Measurements from ENCODE around the gene ABCD2.

ABCD2 gene

GRCh38 chr12:39638178-39638577 lies 18.6 kb upstream of the ABCD2 start:
- Histone ChIP-seq H3K4me1 (ENCODE audit: insufficient read depth, low read length, poor library complexity, severe bottlenecking) (no peaks in the 10 kb centered on the region), H3K79me2 (ENCODE audit: insufficient read depth, low read length) (no peaks in the 10 kb centered on the region), H3K4me2 (ENCODE audit: low read depth, low read length, poor library complexity, severe bottlenecking) (no peak overlapping the region), H3K27me3 (ENCODE audit: insufficient read depth, low read length, poor library complexity, severe bottlenecking) (peaks cover 11% of the 10 kb centered on the region), H3K4me3 (ENCODE audit: low read length, poor library complexity, severe bottlenecking) (no peak overlapping the region), H3K36me3 (ENCODE audit: insufficient read depth, low read length) (no peaks in the 10 kb centered on the region), H3K9me3 (ENCODE audit: insufficient read depth, low read depth, low read length) (no peaks in the 10 kb centered on the region), H4K20me1 (ENCODE audit: insufficient read depth, low read length, poor library complexity, severe bottlenecking) (no peaks in the 10 kb centered on the region), H3K9ac (ENCODE audit: low read depth, low read length, poor library complexity, severe bottlenecking) (no peak overlapping the region), H3K9me2 (replicated peaks; ENCODE audit: low read depth, low read length) (no peaks in the 10 kb centered on the region), H3F3A (ENCODE audit: low read depth) (no peaks in the 10 kb centered on the region), H2AFZ (ENCODE audit: low read length) (no peak overlapping the region)
- no peak for TF ChIP-seq EZH2phosphoT487 (IDR thresholded peaks at IDR 0.05; ENCODE audit: borderline replicate concordance)

- TF ChIP-seq CTCF (conservative IDR thresholded peaks at IDR 0.05; ENCODE audit: low read length) (peak; percentile 21; the same call in 1 of the 2 replicates), EZH2phosphoT487 (IDR thresholded peaks at IDR 0.05; ENCODE audit: borderline replicate concordance) (no peak)
Measured at GRCh38 chr12:39632670-39633069, 13.1 kb upstream of the ABCD2 start.

GRCh38 chr12:39628836-39629235 lies 9.2 kb upstream of the ABCD2 start:
- Histone ChIP-seq H3F3A (ENCODE audit: low read depth) (no peaks in the 10 kb centered on the region), H2AFZ (ENCODE audit: low read length) (peak overlapping the region; percentile 79), H3K27me3 (ENCODE audit: insufficient read depth, low read length, poor library complexity, severe bottlenecking) (no peaks in the 10 kb centered on the region), H3K4me1 (ENCODE audit: insufficient read depth, low read length, poor library complexity, severe bottlenecking) (peaks cover 3% of the 10 kb centered on the region), H3K9me3 (ENCODE audit: insufficient read depth, low read depth, low read length) (no peaks in the 10 kb centered on the region), H3K9ac (ENCODE audit: low read depth, low read length, poor library complexity, severe bottlenecking) (no peak overlapping the region), H3K79me2 (ENCODE audit: insufficient read depth, low read length) (no peaks in the 10 kb centered on the region), H3K36me3 (ENCODE audit: insufficient read depth, low read length) (no peaks in the 10 kb centered on the region), H3K4me2 (ENCODE audit: low read depth, low read length, poor library complexity, severe bottlenecking) (peak overlapping the region; percentile 39), H4K20me1 (ENCODE audit: insufficient read depth, low read length, poor library complexity, severe bottlenecking) (no peaks in the 10 kb centered on the region), H3K4me3 (ENCODE audit: low read length, poor library complexity, severe bottlenecking) (no peak overlapping the region), H3K9me2 (replicated peaks; ENCODE audit: low read depth, low read length) (no peaks in the 10 kb centered on the region)
- TF ChIP-seq CTCF (conservative IDR thresholded peaks at IDR 0.05; ENCODE audit: low read length) (no peak), EZH2phosphoT487 (IDR thresholded peaks at IDR 0.05; ENCODE audit: borderline replicate concordance) (no peak)

More at GRCh38 chr12:39632670-39633069, 13.1 kb upstream of the ABCD2 start:
- Histone ChIP-seq H3K4me3 (ENCODE audit: low read length, poor library complexity, severe bottlenecking) (no peak overlapping the region), H3K9ac (ENCODE audit: low read depth, low read length, poor library complexity, severe bottlenecking) (no peak overlapping the region), H2AFZ (ENCODE audit: low read length) (no peak overlapping the region), H3K4me2 (ENCODE audit: low read depth, low read length, poor library complexity, severe bottlenecking) (no peak overlapping the region), H3K36me3 (ENCODE audit: insufficient read depth, low read length) (no peaks in the 10 kb centered on the region), H3K79me2 (ENCODE audit: insufficient read depth, low read length) (no peaks in the 10 kb centered on the region), H3K27me3 (ENCODE audit: insufficient read depth, low read length, poor library complexity, severe bottlenecking) (no peaks in the 10 kb centered on the region), H3F3A (ENCODE audit: low read depth) (no peaks in the 10 kb centered on the region), H4K20me1 (ENCODE audit: insufficient read depth, low read length, poor library complexity, severe bottlenecking) (no peaks in the 10 kb centered on the region), H3K4me1 (ENCODE audit: insufficient read depth, low read length, poor library complexity, severe bottlenecking) (peaks cover 3% of the 10 kb centered on the region), H3K9me3 (ENCODE audit: insufficient read depth, low read depth, low read length) (no peaks in the 10 kb centered on the region), H3K9me2 (replicated peaks; ENCODE audit: low read depth, low read length) (no peaks in the 10 kb centered on the region)

GRCh38 chr12:39627914-39628313 lies 8.3 kb upstream of the ABCD2 start:
- Histone ChIP-seq H3F3A (ENCODE audit: low read depth) (no peaks in the 10 kb centered on the region), H3K36me3 (ENCODE audit: insufficient read depth, low read length) (no peaks in the 10 kb centered on the region)
- TF ChIP-seq EZH2phosphoT487 (IDR thresholded peaks at IDR 0.05; ENCODE audit: borderline replicate concordance) (no peak), CTCF (conservative IDR thresholded peaks at IDR 0.05; ENCODE audit: low read length) (no peak)

More at GRCh38 chr12:39627914-39628313, 8.3 kb upstream of the ABCD2 start:
- H3K79me2 ChIP-seq (ENCODE audit: insufficient read depth, low read length) = no peaks in the 10 kb centered on the region
- no peak overlapping the region for H3K4me2 ChIP-seq (ENCODE audit: low read depth, low read length, poor library complexity, severe bottlenecking)
- no peaks in the 10 kb centered on the region for H3K9me3 ChIP-seq (ENCODE audit: insufficient read depth, low read depth, low read length)
- H3K4me3 ChIP-seq (ENCODE audit: low read length, poor library complexity, severe bottlenecking) = no peak overlapping the region
- H3K4me1 ChIP-seq (ENCODE audit: insufficient read depth, low read length, poor library complexity, severe bottlenecking) = peaks cover 3% of the 10 kb centered on the region
- H3K9ac ChIP-seq (ENCODE audit: low read depth, low read length, poor library complexity, severe bottlenecking) = no peak overlapping the region
- H4K20me1 ChIP-seq (ENCODE audit: insufficient read depth, low read length, poor library complexity, severe bottlenecking) = no peaks in the 10 kb centered on the region
- no peaks in the 10 kb centered on the region for H3K9me2 ChIP-seq (replicated peaks; ENCODE audit: low read depth, low read length)
- H2AFZ ChIP-seq (ENCODE audit: low read length) = no peak overlapping the region
- no peaks in the 10 kb centered on the region for H3K27me3 ChIP-seq (ENCODE audit: insufficient read depth, low read length, poor library complexity, severe bottlenecking)

All from Loucy (cell line).